OCI-LY7 (cell line): ENCODE measurements around the gene MED27. TPM values are rescaled to one million over a fixed set of nuclear protein-coding genes. Genes with fewer than 3 reads are reported as not detected.

ENCODE experiments used
- BruUV-seq: library from RNA; stranded (reverse); fragments of 400-500 nt; replicated peaks from 2 replicates; lab custom pipeline; 2021; lab: Mats Ljungman, UMichigan
- CTCF ChIA-PET: fragments of 300-600 bp; sonication (Branson Sonifier 250); formaldehyde crosslinking; loops from one replicate; lab custom pipeline; 2022; ENCODE audit warnings: antibody characterized with exemption; ENCODE audit not compliant: unreplicated experiment; lab: Charles Lee
- POLR2A ChIA-PET: fragments of 300-600 bp; sonication (Branson Sonifier 250); formaldehyde crosslinking; loops from one replicate; lab custom pipeline; 2022; ENCODE audit warnings: antibody characterized with exemption; lab: Charles Lee
- DNase-seq: peaks from one replicate; pipeline ENCODE4 v3.0.0-alpha.2; 2015; ENCODE audit warnings: low spot score
- H2AFZ ChIP-seq: fragments of 200-600 bp; sonication (generic), shearing (Covaris generic); 2 replicates; pipeline ENCODE4 v1.6.1; 2014; ENCODE audit warnings: mild to moderate bottlenecking, antibody characterized with exemption, low read length, moderate library complexity
- H3K27ac ChIP-seq: fragments of 200-600 bp; sonication (generic); 2 replicates; pipeline ENCODE4 v1.5.1; 2014; ENCODE audit warnings: mixed run types, low read depth, mild to moderate bottlenecking, moderate library complexity, low read length, inconsistent platforms; ENCODE audit not compliant: poor library complexity, severe bottlenecking
- H3K36me3 ChIP-seq: fragments of 200-600 bp; sonication (generic); 2 replicates; pipeline ENCODE4 v1.6.1; 2014; ENCODE audit warnings: mild to moderate bottlenecking, antibody characterized with exemption, low read length, moderate library complexity, mixed read lengths; ENCODE audit not compliant: insufficient read depth
- H3K4me1 ChIP-seq: fragments of 200-600 bp; sonication (generic); 2 replicates; pipeline ENCODE4 v1.5.1; 2014; ENCODE audit warnings: mild to moderate bottlenecking, low read length; ENCODE audit not compliant: insufficient read depth, poor library complexity, severe bottlenecking
- H3K4me2 ChIP-seq: fragments of 200-600 bp; sonication (generic); 2 replicates; pipeline ENCODE4 v1.6.1; 2014; ENCODE audit warnings: mild to moderate bottlenecking, low read length
- H3K4me3 ChIP-seq: fragments of 200-600 bp; sonication (generic); 2 replicates; pipeline ENCODE4 v1.5.1; 2014; ENCODE audit warnings: mild to moderate bottlenecking, low read depth, low read length; ENCODE audit not compliant: poor library complexity, severe bottlenecking
- H3K79me2 ChIP-seq: fragments of 200-600 bp; sonication (generic); 2 replicates; pipeline ENCODE4 v1.6.1; 2016; ENCODE audit warnings: low read depth, mild to moderate bottlenecking, low read length, moderate library complexity, mixed read lengths; ENCODE audit not compliant: insufficient read depth
- H3K9me2 ChIP-seq: fragments of 200-600 bp; sonication (generic); 2 replicates; pipeline ENCODE4 v1.6.1; 2016; ENCODE audit warnings: mild to moderate bottlenecking, low read length, mixed read lengths; ENCODE audit not compliant: insufficient read depth
- H3K9me3 ChIP-seq: fragments of 200-600 bp; sonication (generic); 2 replicates; pipeline ENCODE4 v1.6.1; 2014; ENCODE audit warnings: mild to moderate bottlenecking, mixed run types, low read length, mixed read lengths
- H4K20me1 ChIP-seq: fragments of 200-600 bp; sonication (generic); 2 replicates; pipeline ENCODE4 v1.6.1; 2014; ENCODE audit warnings: mild to moderate bottlenecking, antibody characterized with exemption, low read length, moderate library complexity, mixed read lengths; ENCODE audit not compliant: insufficient read depth
- EZH2phosphoT487 ChIP-seq: fragments of 200-600 bp; sonication (generic); IDR thresholded peaks from 2 replicates; pipeline ENCODE4 v1.6.1; 2018; ENCODE audit warnings: low read depth, borderline replicate concordance, mild to moderate bottlenecking, mixed run types, antibody characterized with exemption, low read length, moderate library complexity, mixed read lengths
- intact Hi-C: fragments of 100-400 bp; cut with micrococcal nuclease; formaldehyde crosslinking; loops from one replicate; pipeline ENCODE4 v1.10.0; 2022; ENCODE audit not compliant: unreplicated experiment
- total RNA-seq, 2 experiments: library from RNA; depleted of rRNA in 1 of 2; stranded (reverse); fragments of >200 nt in 1 of 2; shearing (Covaris generic) in 1 of 2; gene quantifications; 2 replicates each; pipeline ENCODE4 v1.2.3, GENCODE V29; 2014 to 2022
- TF ChIP-seq, protein P1 (sequence below): fragments of 200-600 bp; sonication (generic); conservative IDR thresholded peaks from 2 replicates; pipeline ENCODE4 v1.5.1; 2014; ENCODE audit warnings: mild to moderate bottlenecking, antibody characterized with exemption, low read length, moderate library complexity, mixed read lengths

The MED27 gene
- total RNA-seq, 2 experiments from 2014 or later: 23.1 to 32.6 TPM

DNA sequence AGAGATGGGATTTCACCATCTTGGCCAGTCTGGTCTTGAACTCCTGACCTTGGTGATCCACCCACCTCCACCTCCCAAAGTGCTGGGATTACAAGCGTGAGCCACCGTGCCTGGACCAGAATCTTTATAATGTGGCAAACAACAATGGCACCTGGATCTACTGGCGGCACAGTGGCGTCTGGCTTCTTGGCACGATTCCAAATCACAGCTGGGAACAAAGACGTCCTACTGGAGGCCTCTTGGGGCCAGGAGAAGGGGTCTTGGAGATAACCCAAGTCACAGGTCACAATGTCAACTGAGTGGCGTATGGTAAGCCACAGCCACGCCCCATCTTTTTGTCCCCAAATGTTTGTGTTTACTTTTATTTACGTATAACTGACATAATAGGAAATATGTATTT lies 262.0 kb downstream of the MED27 start:
- H3K27ac ChIP-seq: no peak overlapping the region
- no peak for TF ChIP-seq EZH2phosphoT487
- TF ChIP-seq, protein P1, sequence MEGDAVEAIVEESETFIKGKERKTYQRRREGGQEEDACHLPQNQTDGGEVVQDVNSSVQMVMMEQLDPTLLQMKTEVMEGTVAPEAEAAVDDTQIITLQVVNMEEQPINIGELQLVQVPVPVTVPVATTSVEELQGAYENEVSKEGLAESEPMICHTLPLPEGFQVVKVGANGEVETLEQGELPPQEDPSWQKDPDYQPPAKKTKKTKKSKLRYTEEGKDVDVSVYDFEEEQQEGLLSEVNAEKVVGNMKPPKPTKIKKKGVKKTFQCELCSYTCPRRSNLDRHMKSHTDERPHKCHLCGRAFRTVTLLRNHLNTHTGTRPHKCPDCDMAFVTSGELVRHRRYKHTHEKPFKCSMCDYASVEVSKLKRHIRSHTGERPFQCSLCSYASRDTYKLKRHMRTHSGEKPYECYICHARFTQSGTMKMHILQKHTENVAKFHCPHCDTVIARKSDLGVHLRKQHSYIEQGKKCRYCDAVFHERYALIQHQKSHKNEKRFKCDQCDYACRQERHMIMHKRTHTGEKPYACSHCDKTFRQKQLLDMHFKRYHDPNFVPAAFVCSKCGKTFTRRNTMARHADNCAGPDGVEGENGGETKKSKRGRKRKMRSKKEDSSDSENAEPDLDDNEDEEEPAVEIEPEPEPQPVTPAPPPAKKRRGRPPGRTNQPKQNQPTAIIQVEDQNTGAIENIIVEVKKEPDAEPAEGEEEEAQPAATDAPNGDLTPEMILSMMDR: no peak
- H3K9me2 ChIP-seq: no peaks in the 10 kb centered on the region
- no peak overlapping the region for H3K4me3 ChIP-seq
- no peak overlapping the region for H2AFZ ChIP-seq
- no peak overlapping the region for H3K4me2 ChIP-seq
- no peaks in the 10 kb centered on the region for H3K79me2 ChIP-seq
- no TSS peak for BruUV-seq
- no peaks in the 10 kb centered on the region for H4K20me1 ChIP-seq
- H3K9me3 ChIP-seq: no peaks in the 10 kb centered on the region
- CTCF ChIA-PET: interaction anchor here (1.3 kb wide), 1 partner anchor 9 kb away, joined by 3 read pairs; no protein-coding TSS in a partner anchor
- no peaks in the 10 kb centered on the region for H3K4me1 ChIP-seq
- POLR2A ChIA-PET: interaction anchor here (0.6 kb wide), 1 partner anchor 405 kb away, joined by 4 read pairs; no protein-coding TSS in a partner anchor
- no peaks in the 10 kb centered on the region for H3K36me3 ChIP-seq
- intact Hi-C loops: no loop called here
- DNase-seq: no peak

DNA sequence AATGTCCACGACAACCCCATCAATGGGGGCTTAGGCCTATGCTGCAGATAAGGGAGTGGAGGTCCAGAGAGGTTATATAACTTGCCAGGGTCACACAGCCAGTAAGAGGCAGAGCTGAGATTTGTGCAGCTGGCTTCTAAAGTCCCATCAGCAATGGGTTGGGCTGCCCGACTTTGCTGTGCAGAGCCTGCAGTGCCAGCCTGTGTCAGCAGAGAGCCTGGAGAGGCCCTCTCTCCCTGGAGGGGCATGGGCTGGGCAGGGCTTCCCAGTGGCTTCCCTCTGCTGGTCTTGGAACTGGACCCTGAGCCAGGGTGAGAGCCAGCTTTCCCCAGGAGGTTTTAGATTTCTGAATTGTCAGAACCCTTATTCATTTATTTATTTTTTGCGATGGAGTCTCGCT lies 262.6 kb downstream of the MED27 start:
- BruUV-seq: no TSS peak
- POLR2A ChIA-PET: interaction anchor here (1.3 kb wide), 1 partner anchor 35 kb away, joined by 3 read pairs; no protein-coding TSS in a partner anchor
- no peak overlapping the region for H3K27ac ChIP-seq
- H3K4me3 ChIP-seq: no peak overlapping the region
- no peaks in the 10 kb centered on the region for H3K9me3 ChIP-seq
- H4K20me1 ChIP-seq: no peaks in the 10 kb centered on the region
- no peak overlapping the region for H2AFZ ChIP-seq
- no peak for DNase-seq
- CTCF ChIA-PET: no interaction called here
- intact Hi-C loops: no loop called here
- no peaks in the 10 kb centered on the region for H3K36me3 ChIP-seq
- TF ChIP-seq, protein P1: no peak
- no peak for TF ChIP-seq EZH2phosphoT487
- no peaks in the 10 kb centered on the region for H3K79me2 ChIP-seq
- no peaks in the 10 kb centered on the region for H3K9me2 ChIP-seq
- H3K4me1 ChIP-seq: no peaks in the 10 kb centered on the region
- no peak overlapping the region for H3K4me2 ChIP-seq
